ENCODE measurements around the gene GREM2.

Gene GREM2

DNA sequence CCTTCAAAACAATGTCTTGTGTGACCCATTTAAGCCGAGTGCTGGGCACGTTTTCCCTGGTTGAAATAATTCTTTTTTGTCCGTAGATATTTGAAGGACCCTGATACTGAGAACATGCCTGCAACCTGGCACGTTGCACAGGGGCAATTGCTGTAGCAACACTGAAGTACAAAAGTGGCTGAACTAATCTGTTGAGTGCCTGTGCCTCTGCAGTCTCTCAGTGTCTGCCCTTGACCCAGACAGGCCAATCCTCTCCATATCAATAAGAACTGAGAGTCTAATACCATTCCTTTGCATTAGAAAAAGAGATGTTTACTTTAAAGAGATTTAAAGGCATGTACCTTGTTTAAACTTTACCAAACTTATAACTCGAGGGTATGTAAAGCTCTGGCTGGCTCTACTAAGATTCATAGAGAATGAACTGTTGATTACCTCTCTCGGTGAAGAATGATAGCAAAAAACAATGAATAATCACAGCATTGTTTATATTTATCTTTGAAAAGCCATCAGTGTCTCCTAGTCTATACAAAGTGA, 2.4 kb downstream of the GREM2 start:
- DNase-seq (ENCODE audit: low spot score): no peak

DNA sequence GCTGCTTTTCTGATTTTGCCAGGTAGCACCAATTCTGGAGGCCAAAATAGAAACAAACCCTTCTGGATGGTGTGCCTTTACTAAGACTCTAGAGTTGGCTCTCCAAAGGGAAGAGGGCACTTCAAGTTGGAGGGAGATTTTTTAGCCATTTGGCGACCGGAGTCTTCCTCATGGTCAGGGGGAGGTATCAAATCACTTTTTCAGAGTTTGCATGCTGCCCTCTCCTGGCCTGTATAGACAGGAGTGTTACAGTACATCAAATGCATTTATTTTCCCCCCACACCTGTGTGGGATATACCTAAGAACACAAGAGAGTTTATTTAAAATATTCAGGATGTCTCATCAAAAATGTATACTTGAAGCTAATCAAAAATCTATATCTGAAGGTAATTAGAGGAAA, 3.2 kb downstream of the GREM2 start:
- no peak for DNase-seq (ENCODE audit: low spot score)

DNA sequence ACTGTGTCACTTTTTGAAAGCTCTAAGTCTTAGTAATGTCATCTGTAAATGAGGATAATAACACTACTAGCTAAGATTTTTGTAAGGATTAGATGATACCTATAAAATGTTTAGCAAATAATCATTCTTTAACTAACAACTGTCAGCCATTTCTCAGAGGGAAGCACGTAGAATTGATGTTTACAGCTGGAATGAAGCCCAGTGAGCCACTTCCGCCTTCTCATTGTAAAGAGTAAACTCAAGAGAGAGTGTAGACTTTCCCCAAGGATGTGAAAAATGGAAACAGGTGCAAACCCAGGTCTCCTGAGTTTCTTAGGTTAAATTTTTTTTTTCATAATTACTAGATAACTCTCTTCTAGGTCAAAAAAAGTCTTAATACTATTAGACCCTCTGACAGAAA, 4.9 kb downstream of the GREM2 start:
- no peak for DNase-seq (ENCODE audit: low spot score)

DNA sequence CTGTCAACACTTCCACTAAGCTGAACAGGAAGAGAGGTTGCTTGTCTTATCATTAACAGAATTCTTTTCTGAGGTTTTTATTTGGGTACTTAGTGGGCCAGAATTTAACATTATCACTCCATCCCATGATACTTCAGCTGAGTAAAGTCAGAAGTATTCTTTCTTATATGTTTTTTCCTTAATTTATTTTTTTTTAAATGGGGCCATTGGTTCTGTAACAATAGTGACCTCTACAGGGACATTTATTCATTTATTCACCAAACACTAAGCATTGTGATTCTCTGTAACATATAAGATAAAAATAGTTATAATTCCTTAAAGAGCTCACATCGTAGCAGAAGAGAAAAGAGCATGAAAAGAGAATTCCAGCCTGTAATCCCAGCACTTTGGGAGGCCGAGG, 9.8 kb downstream of the GREM2 start:
- DNase-seq (ENCODE audit: low spot score): no peak

DNA sequence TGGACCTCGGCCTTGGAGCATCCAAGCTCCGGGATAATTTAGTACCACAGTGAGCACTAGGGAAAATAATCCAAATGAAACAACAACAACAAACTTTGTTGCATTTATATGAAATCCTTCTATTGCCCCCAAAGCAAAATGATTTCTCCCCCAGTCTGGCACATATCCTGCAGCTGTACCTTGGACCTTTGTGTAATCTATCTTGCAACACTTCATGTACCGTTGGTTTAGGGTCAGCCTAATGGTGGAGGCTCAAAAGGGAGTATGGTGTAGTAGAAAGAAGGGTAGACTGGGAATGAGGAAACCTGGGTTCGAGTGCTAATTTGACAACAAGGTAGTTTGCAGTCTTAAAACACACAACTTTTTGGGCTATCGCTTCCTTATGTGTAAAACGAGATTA, 12.1 kb downstream of the GREM2 start:
- DNase-seq (ENCODE audit: low spot score): no peak

DNA sequence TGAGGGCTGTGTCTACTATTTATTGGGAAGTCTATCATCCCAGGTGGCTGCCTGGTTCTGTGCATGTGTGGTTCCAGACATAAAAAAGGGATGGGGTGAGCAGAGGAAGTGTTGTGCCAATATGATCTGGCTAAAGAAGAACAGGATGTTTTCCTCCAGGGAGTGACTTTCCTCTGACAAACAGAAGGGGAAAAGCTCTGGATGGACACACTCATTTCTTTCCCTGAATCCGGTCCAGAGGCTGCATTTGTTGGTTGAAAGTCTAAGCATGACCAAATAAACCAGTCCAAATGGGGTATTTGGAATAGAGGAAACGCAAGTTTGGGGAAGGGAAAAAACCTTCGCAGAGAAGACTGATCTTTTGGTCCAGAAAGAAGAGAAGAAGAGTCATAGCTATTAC, 12.7 kb downstream of the GREM2 start:
- DNase-seq (ENCODE audit: low spot score): no peak

- no peak for DNase-seq (ENCODE audit: low spot score)
These were observed 13.5 kb downstream of the GREM2 start for GRCh38 chr1:240598216-240599001.

- no peak for DNase-seq (ENCODE audit: low spot score)
These were observed 14.7 kb downstream of the GREM2 start for GRCh38 chr1:240597153-240597745.

- DNase-seq (ENCODE audit: low spot score): no peak
These were observed 16.5 kb downstream of the GREM2 start for GRCh38 chr1:240595476-240595875.

DNA sequence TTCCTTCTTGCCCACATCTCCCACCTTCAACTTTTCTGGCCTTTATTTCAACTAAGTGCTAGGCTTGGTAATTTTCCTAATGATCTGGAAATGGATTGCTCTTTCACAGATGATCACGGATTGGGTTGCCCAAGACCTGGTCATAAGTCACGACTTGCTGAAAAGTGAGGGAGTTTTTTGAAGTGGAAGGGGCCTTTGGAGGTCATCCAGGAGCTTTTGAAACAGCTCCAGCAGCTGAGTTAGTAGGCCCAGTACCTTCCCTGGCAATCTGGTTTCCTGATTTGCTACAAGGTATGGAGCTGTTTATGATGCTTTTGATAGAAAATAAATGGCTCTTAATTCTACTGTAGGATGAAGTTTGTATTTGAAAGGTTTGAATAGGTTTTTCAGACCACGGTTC, 20.4 kb downstream of the GREM2 start:
- no peak for DNase-seq (ENCODE audit: low spot score)

- no peak for DNase-seq (ENCODE audit: low spot score)
These were observed 20.9 kb downstream of the GREM2 start for GRCh38 chr1:240591078-240591477.

DNA sequence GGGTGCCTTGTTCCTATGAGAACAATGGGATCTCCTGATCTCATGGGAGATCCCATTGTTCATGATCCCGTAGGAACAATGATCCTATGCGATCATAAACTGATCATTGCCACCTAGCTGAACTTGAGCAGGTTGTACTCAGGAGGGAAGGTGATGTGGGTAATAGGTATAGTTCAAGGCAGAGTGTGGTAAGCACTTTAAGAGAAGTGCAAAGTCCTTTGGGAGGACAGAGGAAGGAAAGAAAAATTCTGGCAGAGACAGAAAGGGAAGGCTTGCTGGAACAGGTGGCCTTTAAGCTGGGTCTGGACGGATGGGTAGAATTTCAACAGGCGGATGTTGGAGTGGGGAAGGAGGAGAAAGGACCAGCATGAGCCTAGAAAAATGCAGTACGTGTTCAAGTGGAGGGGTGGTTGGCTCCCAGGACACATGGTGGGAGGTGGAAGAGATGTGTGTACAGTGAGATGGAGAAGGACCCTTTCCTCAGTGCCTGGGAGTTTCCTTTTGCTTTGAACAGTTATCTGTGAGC, 22.3 kb downstream of the GREM2 start:
- DNase-seq (ENCODE audit: low spot score): no peak

DNA sequence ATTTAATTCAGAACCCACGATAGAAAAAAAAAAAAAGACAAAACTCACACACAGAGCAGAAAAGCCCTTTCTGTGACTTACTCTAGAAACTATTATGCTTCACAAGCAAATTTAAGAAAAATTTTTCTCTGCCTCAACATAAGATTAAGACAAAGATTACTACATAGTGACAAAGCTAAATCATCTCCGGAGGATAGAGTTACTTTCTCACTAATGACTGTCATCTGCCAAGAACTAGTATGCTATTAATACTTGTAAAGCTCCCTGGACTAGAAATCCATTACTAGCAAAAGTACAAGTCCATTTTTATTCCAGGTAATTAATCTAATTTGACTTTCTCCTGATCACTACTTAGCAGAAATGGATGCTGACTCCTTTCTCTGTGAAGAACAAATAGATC, 25.9 kb downstream of the GREM2 start:
- DNase-seq (ENCODE audit: low spot score): no peak

- DNase-seq (ENCODE audit: low spot score): no peak
These were observed 29.0 kb downstream of the GREM2 start for GRCh38 chr1:240582953-240583352.

DNA sequence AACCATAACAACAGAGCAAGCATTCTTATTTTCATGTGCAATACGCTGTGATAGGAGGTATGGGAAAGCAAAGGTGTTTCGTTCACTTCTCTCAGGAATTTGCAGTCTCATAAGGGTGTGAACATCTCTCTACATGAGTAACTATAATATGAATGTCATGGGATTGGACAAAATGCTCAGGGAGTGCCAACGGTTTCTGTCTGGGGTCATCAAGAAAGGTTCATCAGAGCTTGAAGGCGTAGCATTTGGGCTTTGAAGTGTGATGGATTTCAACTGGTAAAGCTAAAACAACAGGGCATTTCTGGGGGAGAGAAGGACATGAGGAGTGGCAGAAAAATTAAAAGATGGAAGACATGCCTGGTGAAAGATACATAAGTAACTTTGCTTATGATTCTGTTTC, 32.4 kb downstream of the GREM2 start:
- no peak for DNase-seq (ENCODE audit: low spot score)

- DNase-seq (ENCODE audit: low spot score): no peak
These were observed 34.9 kb downstream of the GREM2 start for GRCh38 chr1:240577095-240577494.

GRCh38 chr1:240575981-240576662, 35.8 kb downstream of the GREM2 start:
- no peak for DNase-seq (ENCODE audit: low spot score)

DNA sequence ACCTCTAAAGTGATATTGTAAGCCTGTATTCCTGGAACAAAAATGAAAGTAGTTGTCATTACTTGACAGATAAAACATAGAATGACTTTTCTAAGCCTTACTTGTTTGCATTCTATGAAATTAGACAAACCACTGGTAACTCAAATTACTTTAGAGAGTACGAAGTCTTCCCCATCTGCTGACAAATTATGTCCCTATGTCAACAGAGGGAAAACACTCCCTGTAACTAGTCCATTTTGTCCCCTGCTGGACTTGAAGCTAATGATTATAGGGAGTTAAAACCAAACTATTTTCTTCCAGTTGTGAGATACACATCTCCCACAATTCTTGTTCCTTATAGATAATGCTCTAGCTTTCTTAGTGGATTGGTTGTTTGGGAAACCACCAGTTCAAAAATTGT, 39.6 kb downstream of the GREM2 start:
- no peak for DNase-seq (ENCODE audit: low spot score)

- no peak for DNase-seq (ENCODE audit: low spot score)
These were observed 40.2 kb downstream of the GREM2 start for GRCh38 chr1:240571782-240572181.

DNA sequence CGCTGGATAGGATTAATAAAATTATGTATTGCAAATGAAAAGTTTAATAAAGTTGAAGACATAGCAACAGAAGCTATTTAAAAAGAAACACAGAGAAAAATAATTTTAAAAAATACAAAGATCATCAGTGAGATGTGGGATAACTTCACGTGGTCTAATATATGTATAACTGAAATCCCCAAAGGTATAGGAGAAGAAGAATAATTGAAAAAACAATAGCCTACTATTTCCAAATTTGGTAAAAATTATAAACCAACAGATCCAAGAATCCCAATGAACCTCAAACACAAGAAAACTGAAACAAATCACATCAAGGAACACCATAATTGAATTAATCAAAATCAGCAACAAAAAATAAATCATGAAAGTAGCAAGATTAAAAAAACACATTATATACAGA, 44.9 kb downstream of the GREM2 start:
- DNase-seq (ENCODE audit: low spot score): no peak

- DNase-seq (ENCODE audit: low spot score): no peak
These were observed 49.2 kb downstream of the GREM2 start for GRCh38 chr1:240562779-240563178.

DNA sequence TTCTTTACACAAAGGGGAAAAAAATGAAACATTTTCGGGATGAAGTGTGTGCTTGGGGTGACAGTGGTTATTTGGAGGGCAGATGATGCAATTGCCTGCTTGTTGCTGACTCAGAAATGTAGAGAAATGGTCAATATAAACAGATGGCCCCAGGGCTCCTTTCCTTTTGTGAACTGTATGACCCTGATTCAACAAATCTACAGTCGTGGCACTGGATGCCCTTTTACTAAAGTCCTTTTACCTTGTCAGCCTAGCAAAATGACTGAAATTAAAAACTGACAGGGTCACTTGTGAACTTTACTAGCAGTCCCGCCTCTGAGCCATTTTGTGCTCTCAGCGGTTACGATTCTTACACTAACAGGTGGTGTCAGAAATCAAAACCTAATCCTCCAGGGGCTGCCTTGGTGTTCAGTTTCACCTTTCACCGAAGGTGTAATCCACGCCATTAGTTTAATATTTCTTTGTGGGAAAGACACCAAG, 49.8 kb downstream of the GREM2 start:
- no peak for DNase-seq (ENCODE audit: low spot score)

DNA sequence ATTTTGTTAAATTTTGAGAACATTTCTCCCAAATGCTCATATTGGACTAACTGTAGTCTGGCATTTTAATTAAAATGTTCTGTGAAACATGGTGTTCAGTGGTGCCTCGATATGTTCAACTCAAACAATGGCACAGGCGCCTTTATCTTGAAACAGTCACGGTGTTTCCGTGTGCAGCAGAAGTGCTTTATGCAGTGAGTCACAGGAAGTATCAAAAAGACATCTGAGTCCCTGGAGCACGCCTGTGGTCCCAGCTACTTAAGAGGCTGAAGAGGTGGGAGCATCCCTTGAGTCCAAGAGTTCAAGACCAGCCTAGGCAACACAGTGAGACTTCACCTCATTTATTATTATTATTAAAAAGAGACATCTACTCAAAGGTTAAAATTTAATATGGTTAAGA, 52.2 kb downstream of the GREM2 start:
- DNase-seq (ENCODE audit: low spot score): no peak

Measured in hematopoietic multipotent progenitor cell treated with erythropoietin and hydrocortisone succinate and interleukin-3 and kit ligand, for 15 days (in vitro differentiated cells).